Measurements from ENCODE around the gene PCLAF. TPM values are rescaled to one million over a fixed set of nuclear protein-coding genes. Genes with fewer than 3 reads are reported as not detected.
A peak's percentile ranks its signal among the peaks of the same experiment; 100 is the strongest.

Gene PCLAF, protein sequence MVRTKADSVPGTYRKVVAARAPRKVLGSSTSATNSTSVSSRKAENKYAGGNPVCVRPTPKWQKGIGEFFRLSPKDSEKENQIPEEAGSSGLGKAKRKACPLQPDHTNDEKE
- total RNA-seq = 2.6 and 8.4 TPM in 2 replicates

DNA sequence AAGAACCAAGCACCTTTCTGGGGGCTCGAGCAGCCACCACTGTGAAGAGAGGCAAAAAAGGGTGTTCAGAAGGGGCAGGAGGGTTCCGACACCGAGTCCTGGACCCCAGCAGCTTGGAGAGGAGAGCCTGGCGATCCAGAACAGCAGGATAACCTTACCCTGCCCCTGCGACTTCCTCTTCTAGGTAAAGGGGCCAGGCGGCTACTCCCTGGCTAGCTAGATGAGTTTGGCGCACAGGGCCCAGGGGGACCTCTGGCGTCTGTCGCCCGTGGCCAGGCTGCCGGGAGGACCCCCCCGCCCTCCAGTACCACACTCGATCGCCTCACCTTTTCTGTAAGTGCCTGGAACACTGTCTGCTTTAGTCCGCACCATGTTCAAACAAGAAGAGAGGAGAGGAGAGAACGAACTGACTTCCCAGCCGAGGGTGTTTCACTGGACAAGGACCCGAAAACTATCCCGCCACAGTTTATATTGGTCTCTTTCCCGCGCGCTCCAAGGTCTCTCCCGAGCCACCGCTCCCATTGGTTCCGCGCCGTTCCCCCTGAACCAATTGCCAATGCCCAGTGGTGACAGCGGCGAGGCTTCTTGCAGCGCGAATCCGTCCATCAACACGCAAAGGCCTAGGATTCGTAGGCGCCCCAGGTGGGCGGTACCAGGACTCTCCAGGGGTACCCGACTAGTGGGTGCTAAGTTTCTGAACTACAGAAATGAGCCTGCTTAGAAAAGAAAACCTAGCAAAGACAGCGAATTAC, at the start of gene PCLAF:
PCLAF (minus strand) TSS at position 442 of the 752 bp plus-strand sequence; CDS start at position 372, 70 bp downstream.
- Histone ChIP-seq H3K36me3 (ENCODE audit: control insufficient read depth, insufficient read depth, low read length) (no peaks in the 10 kb centered on the region), H3K4me3 (ENCODE audit: low read depth, low read length) (peak within 1 kb of the TSS; percentile 65), H3K27me3 (ENCODE audit: control insufficient read depth, insufficient read depth, low read length) (no peaks in the 10 kb centered on the region)
- TF ChIP-seq, protein P1, sequence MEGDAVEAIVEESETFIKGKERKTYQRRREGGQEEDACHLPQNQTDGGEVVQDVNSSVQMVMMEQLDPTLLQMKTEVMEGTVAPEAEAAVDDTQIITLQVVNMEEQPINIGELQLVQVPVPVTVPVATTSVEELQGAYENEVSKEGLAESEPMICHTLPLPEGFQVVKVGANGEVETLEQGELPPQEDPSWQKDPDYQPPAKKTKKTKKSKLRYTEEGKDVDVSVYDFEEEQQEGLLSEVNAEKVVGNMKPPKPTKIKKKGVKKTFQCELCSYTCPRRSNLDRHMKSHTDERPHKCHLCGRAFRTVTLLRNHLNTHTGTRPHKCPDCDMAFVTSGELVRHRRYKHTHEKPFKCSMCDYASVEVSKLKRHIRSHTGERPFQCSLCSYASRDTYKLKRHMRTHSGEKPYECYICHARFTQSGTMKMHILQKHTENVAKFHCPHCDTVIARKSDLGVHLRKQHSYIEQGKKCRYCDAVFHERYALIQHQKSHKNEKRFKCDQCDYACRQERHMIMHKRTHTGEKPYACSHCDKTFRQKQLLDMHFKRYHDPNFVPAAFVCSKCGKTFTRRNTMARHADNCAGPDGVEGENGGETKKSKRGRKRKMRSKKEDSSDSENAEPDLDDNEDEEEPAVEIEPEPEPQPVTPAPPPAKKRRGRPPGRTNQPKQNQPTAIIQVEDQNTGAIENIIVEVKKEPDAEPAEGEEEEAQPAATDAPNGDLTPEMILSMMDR (IDR thresholded peaks at IDR 0.05; ENCODE audit: insufficient read depth, low read length, poor library complexity, severe bottlenecking) = no peak
- DNase-seq (ENCODE audit: low read depth) = peak; percentile 85

- DNase-seq (ENCODE audit: low read depth) = peak; percentile 25
- no peaks in the 10 kb centered on the region for H3K27me3 ChIP-seq (ENCODE audit: control insufficient read depth, insufficient read depth, low read length)
- H3K4me3 ChIP-seq (ENCODE audit: low read depth, low read length) = no peak overlapping the region
- TF ChIP-seq, protein P1 (IDR thresholded peaks at IDR 0.05; ENCODE audit: insufficient read depth, low read length, poor library complexity, severe bottlenecking) = no peak
- no peaks in the 10 kb centered on the region for H3K36me3 ChIP-seq (ENCODE audit: control insufficient read depth, insufficient read depth, low read length)
Measured at GRCh38 chr15:64430000-64430735, 48.9 kb upstream of the PCLAF start.

DNA sequence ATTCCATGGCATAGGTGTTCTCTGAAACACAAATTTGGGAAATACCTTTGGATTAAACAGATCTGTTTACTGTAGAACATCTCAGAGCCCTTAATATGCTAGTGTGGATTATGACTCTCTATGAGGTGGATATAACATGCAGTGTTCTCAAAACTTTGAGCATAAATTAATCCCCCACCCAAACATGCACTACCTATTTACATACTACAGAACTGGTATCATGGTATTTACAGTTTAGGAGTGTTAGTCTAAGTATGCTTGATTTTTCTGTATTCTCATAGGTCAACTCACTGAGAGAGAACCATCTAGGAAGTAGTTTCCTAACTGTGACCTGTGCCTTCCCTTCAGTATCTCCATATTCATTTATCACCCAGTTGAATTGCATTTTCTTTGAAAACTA, 48.2 kb upstream of the PCLAF start:
- H3K4me3 ChIP-seq (ENCODE audit: low read depth, low read length) = no peak overlapping the region
- TF ChIP-seq, protein P1 (IDR thresholded peaks at IDR 0.05; ENCODE audit: insufficient read depth, low read length, poor library complexity, severe bottlenecking) = no peak
- no peaks in the 10 kb centered on the region for H3K27me3 ChIP-seq (ENCODE audit: control insufficient read depth, insufficient read depth, low read length)
- DNase-seq (ENCODE audit: low read depth) = no peak
- H3K36me3 ChIP-seq (ENCODE audit: control insufficient read depth, insufficient read depth, low read length) = no peaks in the 10 kb centered on the region

DNA sequence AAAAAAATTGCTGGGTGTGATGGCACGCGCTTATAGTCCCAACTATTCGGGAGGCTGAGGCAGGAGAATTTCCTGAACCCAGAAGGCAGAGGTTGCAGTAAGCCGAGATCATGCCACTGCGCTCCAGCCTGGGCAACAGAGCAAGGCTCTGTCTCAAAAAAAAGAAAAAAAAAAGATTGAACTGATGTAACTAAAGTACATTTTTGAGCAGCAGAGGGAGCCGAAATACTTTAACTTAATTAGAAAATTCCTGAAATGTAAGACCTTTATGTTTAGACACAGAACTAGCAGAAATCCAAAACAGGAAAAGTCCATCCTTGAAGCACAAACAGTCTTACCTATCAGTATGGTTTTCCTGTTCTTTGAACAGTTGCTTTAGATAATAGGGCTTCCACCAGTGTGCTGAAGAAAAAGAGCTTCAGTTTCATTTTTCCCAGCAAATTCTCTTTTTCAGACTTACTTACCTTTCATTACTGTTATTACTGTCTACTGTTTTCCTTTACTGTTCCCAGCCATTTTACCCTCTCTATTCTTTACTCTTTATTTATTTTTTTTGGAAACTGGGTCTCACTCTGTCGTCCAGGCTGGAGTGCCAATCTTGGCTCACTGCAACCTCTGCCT, 45.7 kb upstream of the PCLAF start:
- no peak for DNase-seq (ENCODE audit: low read depth)
- H3K36me3 ChIP-seq (ENCODE audit: control insufficient read depth, insufficient read depth, low read length) = no peaks in the 10 kb centered on the region
- no peak overlapping the region for H3K4me3 ChIP-seq (ENCODE audit: low read depth, low read length)
- H3K27me3 ChIP-seq (ENCODE audit: control insufficient read depth, insufficient read depth, low read length) = no peaks in the 10 kb centered on the region
- TF ChIP-seq, protein P1 (IDR thresholded peaks at IDR 0.05; ENCODE audit: insufficient read depth, low read length, poor library complexity, severe bottlenecking) = peak; percentile 19

DNA sequence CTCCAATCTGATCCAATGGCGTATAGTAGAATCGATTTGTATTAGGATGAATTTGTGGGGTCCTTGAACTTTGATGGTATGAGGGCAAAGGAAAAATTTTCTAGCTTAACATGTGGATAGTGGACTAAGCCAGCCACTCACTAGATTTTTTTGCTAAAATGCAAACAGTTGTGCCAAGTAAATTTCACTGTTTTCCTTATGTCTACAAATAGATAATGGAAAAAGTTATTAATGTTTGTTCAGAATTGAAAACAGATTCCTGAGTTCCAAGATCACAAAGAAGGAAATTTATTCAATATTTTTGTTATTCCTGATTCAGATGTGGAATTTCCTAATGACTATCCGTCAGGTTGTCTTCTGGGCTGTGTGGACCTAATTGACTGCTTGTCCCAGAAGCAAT, 44.0 kb upstream of the PCLAF start:
- TF ChIP-seq, protein P1 (IDR thresholded peaks at IDR 0.05; ENCODE audit: insufficient read depth, low read length, poor library complexity, severe bottlenecking) = no peak
- no peak overlapping the region for H3K4me3 ChIP-seq (ENCODE audit: low read depth, low read length)
- H3K36me3 ChIP-seq (ENCODE audit: control insufficient read depth, insufficient read depth, low read length) = no peaks in the 10 kb centered on the region
- H3K27me3 ChIP-seq (ENCODE audit: control insufficient read depth, insufficient read depth, low read length) = no peaks in the 10 kb centered on the region
- DNase-seq (ENCODE audit: low read depth) = no peak
